ENCODE results near the gene EEF2K.
"Not testable (repeated sequence)": the region's sequence is repeated elsewhere in the genome, so short reads cannot be mapped to it uniquely, and the experiment has no call there.

The EEF2K gene

DNA sequence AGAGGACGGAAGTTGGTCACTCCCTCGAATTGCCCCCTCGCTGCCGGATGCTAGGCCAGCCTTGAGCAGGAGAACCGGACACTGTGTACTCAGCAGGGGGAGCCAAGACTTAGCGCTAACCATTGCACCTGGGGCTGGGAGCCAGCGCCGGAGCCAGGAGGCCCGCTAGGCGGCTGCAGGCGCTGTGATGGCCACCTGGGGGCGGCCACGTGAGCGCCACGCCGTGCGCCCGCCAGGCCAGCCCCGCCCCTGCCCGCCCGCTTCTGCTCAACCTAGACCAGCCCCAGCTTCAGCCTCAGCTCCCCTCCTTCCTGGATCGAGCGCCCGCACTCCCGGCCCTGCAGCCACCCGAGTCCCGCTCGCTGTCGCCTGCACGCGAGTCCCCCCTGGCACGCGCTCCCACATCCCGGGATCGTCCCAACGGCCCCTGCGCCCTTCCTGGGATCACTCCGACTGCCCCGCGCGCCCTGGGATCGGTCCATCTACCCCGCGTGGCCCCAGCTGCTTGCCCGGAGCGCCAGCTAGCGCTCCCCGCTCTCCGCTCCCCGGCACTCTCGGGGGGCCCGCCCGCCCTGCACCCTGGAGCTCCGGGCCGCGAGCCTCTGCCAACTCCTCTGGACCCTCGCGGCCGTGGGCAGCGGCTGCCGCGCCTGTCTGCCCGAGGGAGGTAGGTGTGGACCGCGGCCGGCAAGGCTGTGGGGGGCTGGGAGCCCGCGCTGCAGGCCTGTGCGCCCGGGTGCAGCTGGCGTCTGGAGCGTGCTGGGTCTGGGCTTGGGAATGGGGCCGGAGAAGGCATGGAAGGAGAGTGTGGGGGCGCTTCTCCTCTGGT is at the start of gene EEF2K:
Gene EEF2K (plus strand): TSS at position 266 of the 829 bp plus-strand sequence. CDS start 19,452 bp downstream, outside the sequence.
- DNase-seq, result peak; percentile 78 to 83

DNA sequence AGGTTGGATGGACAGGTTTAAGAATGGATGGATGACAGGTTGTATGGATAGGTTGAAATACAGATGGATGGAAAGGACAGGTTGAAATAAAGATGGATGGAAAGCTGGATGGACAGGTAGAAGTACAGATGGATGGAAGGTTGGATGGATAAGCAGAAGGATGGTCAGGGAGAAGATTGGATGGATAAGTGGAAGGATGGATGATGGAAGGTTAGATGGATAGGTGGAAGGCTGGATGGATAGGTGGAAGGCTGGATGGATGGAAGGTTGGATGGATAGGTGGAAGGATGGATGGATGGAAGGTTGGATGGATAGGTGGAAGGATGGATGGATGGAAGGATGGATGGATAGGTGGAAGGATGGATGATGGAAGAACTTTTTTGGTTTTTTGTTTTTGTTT is 44.7 kb upstream of the EEF2K start:
- no peak for DNase-seq

DNA sequence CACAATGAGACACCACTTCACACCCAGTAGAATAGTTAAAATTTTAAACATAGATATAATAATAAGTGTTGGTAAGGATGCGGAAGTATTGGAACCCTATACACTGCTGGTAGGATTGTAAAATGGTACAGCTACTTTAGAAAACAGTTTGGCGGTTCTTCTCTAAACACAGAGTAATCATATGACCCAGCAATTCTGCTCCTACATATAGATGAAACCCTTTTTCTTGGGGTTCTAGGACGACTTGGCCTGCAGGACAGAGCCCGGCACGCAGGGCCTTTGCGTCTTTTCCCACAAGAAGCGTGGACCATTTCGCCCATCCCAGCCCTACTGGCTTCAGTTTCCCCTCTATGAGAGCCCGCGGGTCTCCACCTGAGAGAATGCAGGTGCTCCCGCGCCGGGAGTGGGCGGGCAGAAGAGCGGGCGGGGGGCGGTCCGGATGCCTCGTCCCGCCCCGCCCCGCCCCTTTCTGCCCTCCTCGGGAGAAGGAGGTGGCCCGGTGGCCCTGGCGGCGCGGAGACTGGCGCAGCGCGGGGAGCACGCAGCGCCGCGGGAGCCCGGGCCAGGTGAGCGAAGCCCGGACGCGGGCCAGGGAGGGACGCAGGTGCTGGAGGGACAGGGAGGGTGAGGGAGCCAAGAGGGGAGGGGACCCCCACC is 44.0 kb upstream of the EEF2K start, which contains the start of gene SDR42E2:
Gene SDR42E2 (plus strand): TSS at position 508 of the 657 bp plus-strand sequence. CDS start 3,077 bp downstream, outside the sequence.
- DNase-seq, result peak; percentile 3 to 26

GRCh38 chr16:22162656-22163009 is 43.4 kb upstream of the EEF2K start:
- no peak for DNase-seq

DNA sequence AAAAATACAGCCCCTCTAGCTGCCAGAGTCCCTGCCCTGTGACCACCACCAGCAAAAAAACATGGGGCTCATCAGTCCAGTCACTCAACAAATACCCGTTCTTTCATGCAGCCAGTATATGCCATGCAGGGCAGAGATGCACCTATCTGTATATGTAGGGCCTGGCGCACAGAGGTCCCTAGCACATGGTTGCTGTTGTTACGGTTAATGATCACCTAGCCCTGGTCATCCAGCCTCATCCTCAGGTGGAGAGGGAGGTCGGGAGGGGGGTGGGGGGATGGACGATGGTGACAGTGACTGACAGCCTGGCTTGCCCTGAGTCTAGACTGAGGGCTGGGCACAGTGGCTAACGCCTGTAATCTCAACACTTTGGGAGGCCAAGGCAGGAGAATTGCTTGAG is 42.3 kb upstream of the EEF2K start:
- DNase-seq, result no peak

DNA sequence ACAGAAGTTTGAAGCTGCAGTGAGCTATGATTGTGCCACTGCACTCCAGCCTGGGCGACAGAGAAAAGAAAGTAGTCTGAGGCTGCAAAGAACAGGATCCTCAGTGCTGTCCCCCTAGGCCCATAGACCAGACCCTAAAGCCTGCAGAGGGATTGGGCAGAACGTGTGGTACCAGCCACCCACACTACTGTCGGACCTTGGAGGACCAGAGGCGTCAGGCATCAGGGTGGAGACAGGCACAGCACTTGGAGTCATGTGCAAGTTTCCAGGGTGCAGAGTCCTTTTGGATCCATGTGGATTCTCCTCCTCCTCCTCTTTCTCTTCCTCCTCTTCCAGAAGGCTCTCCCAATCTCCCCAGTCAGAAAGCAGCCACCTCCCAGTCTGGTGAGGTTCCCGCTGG is 41.6 kb upstream of the EEF2K start:
- no peak for DNase-seq

DNA sequence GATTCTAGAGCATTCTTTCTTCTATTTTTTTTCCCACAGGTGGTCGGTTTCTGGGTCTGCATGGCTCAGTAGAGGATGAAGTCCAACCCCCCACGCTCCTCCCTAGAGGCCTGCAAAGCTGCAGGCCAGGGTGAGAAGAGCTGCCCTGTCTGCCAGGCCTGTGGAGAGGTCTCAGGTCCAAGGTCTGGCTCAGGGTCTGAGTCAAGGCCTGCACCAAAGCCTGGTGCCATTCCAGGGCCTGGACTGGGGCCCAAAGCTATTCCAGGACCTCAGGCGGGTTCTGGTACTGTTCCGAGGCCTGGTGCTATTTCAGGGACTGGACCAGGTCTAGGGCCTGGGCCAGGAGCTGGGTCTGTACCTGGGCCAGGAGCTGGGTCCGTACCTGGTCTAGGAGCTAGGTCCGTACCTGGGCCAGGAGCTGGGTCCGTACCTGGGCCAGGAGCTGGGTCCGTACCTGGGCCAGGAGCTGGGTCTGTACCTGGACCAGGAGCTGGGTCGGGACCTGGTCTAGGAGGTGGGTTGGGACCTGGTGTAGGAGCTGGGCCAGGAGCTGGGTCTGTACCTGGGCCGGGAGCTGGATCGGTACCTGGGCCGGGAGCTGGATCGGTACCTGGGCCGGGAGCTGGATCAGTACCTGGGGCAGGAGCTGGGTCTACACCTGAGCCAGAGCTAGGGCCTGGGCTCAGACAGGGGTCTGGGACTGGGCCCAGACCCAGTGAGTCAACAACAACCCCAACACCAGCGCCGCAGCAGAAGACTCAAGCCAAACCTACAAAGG is 40.4 kb upstream of the EEF2K start:
- no peak for DNase-seq

- no peak for DNase-seq
These were observed 34.1 kb upstream of the EEF2K start for GRCh38 chr16:22171953-22172352.

- DNase-seq, result not testable (repeated sequence)
These were observed 33.4 kb upstream of the EEF2K start for GRCh38 chr16:22172642-22173041.

- DNase-seq, result no peak
These were observed 31.4 kb upstream of the EEF2K start for GRCh38 chr16:22174642-22175041.

DNA sequence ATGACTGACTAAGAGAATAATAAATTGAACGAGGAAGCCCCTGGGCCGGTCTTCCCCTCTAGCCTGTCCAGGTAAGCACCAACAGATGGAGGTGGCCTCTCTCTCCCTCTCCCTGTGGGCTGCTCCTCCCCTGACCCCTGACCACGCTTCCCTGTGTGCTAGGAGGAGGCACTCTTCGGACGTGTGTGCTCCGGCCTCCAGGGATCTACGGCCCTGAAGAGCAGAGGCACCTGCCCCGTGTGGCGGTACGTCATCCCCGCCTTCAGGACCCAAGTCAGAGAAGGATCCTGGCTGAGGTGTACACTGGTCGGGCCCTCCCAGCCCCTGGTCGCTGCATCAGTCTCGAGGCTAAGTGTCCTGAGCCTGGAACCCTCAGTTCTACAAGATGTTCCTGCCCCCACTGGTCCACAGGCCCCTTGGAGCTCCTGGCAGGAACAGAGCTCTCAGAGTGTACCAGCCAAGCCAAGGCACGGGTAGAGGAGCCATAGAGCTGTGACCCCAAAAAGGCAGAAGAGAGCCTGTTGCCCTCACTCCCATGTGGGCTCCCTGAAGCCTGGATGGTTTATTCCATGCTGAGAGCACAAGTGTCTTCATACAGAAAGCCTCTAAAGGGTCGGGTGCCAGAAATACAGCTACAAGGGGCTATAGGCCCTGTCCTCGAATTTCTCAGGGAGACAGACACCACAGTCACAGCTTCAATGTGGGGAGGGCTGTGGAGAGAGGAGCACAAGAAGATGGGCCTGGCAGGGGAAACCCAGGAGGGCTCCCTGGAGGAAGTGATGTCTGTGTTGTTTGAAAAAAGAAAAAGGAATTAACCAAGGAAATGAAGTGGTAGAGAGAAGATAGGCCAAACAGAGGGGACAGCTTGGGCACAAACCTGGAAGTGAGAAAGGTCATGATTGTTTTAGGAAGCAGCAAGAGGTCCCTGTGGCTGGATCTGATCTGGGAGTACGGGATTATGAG is 27.8 kb upstream of the EEF2K start:
- DNase-seq, result no peak

GRCh38 chr16:22181426-22181825 is 24.7 kb upstream of the EEF2K start:
- no peak for DNase-seq

GRCh38 chr16:22181843-22182242 is 24.2 kb upstream of the EEF2K start:
- no peak for DNase-seq

GRCh38 chr16:22183335-22183734 is 22.7 kb upstream of the EEF2K start:
- DNase-seq, result no peak

GRCh38 chr16:22183901-22184614 is 22.0 kb upstream of the EEF2K start:
- no peak for DNase-seq

DNA sequence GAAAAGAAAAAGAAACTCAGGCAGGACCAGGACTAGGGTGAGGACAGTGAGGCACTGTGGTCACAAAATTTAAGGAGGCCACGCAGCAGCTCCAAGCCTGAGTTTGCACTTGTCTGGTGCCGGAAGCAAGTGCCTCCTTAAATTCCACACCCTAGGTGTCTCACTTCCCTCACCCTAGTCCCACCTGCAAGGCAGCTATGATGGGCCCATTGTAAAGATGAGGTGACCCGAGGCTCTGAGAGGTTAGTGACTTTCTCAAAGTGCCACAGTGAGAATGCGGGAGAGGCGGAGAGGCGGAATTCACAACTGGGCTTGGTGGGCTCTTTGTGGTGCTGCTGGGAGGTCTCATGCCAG is 21.5 kb upstream of the EEF2K start:
- no peak for DNase-seq

DNA sequence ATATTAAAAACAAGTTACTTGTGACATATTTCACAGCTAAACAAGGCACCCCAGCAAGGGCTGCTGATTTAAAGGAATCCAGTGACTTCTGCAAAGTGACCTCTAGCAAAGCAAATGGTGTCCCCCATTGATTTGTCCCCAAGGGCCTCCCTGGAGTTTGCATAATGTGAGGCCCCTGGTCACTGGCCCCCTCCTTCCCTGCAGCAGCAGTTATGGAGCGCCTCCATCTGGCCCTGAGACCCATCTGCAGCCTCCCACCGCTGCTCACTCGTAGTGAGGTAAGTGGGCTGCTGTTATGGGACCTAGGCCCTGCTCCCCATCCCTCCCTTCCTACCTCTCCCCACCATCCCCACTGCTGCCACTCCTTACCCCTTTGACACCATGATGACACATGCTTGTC is 19.6 kb upstream of the EEF2K start:
- DNase-seq, result no peak

GRCh38 chr16:22188267-22188594 is 17.8 kb upstream of the EEF2K start:
- DNase-seq, result no peak

DNA sequence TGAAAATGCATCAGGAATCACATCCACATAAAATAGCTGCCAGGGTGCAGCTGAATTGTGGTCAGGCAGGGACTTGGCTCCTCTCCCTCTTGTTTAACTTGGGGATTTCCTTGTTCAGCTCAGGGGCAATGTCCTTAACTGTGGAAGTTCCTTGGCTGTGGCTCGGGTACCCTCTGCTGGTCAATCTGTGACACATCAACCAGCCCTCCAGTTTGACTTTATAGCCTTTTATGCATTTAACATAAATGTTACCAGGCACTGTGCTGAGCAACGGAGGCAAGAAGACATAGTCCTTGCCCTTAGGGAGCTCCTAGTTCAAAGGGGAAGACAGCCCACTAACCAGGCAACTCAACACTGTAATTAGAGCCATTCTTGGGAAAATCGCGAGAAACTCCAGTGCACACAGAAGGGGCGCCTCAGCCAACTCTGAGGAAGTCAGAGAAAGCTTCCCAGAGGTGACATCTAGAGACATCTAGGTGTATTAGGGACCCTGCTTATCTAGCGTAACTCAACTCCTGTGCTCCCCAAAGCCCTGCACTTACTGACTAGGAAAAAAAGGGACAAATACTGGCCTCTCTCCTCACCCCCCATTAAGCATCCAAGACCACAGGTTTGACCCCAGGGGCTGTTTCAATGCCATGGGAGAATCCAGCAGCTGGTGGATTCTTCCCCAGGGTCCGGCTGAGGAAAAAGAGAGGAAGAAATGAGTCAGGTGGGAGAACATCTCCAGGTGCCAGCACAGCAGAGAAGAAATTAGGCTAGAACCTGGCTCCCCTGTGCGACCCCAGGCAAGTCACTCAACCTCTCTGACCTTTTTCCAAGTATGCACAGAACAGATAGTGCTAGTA is 17.3 kb upstream of the EEF2K start:
- DNase-seq, result peak; percentile 43 to 52

- DNase-seq, result no peak
These were observed 16.5 kb upstream of the EEF2K start for GRCh38 chr16:22189473-22190080.

Measured in stimulated activated CD4-positive, alpha-beta T cell treated with anti-CD3 and anti-CD28 coated beads, Interleukin-2, amount 100 ng/mL, for 48 hours (primary cell).